Duodenal mucosa (tissue), 2 donors: ENCODE results near the gene TM9SF3.

Experiments
- H3K27ac ChIP-seq: one replicate; pipeline ENCODE4 v1.7.0; 2013; ENCODE audit warnings: low read depth, low read length
- H3K27me3 ChIP-seq, 2 donors: one replicate each; pipeline ENCODE4 v1.7.0; 2013; ENCODE audit warnings: low read length in 2 of 2, control low read depth in 1 of 2; ENCODE audit not compliant: insufficient read depth in 2 of 2, control insufficient read depth in 1 of 2
- H3K36me3 ChIP-seq, 2 donors: one replicate each; pipeline ENCODE4 v1.7.0; 2013; ENCODE audit warnings: low read length in 2 of 2, control low read depth in 1 of 2; ENCODE audit not compliant: insufficient read depth in 2 of 2, control insufficient read depth in 1 of 2
- H3K4me1 ChIP-seq, 2 donors: one replicate each; pipeline ENCODE4 v1.7.0; 2013; ENCODE audit warnings: low read length in 2 of 2, control low read depth in 1 of 2; ENCODE audit not compliant: insufficient read depth in 2 of 2, control insufficient read depth in 1 of 2
- H3K4me3 ChIP-seq, 2 donors: one replicate each; pipeline ENCODE4 v1.7.0; 2013; ENCODE audit warnings: low read length in 2 of 2, low read depth in 1 of 2
- H3K9ac ChIP-seq, 2 donors: one replicate each; pipeline ENCODE4 v1.7.0; 2013; ENCODE audit warnings: low read length in 2 of 2, low read depth in 1 of 2
- H3K9me3 ChIP-seq, 2 donors: one replicate each; pipeline ENCODE4 v1.7.0; 2013; ENCODE audit warnings: low read length in 2 of 2, control low read depth in 1 of 2; ENCODE audit not compliant: control insufficient read depth in 1 of 2

The TM9SF3 gene

GRCh38 chr10:96501985-96502384, 84.8 kb downstream of the TM9SF3 start:
- H3K4me1 ChIP-seq, result no peaks in the 10 kb centered on the region
- no peak overlapping the region for H3K27ac ChIP-seq
- H3K4me3 ChIP-seq, result no peak overlapping the region
- no peaks in the 10 kb centered on the region for H3K9me3 ChIP-seq
- H3K27me3 ChIP-seq, result peaks cover 0 to 5% of the 10 kb centered on the region in 2 donors
- no peak overlapping the region for H3K9ac ChIP-seq
- no peaks in the 10 kb centered on the region for H3K36me3 ChIP-seq

GRCh38 chr10:96500519-96500918, 86.3 kb downstream of the TM9SF3 start:
- H3K27ac ChIP-seq, result no peak overlapping the region
- no peak overlapping the region for H3K9ac ChIP-seq
- H3K27me3 ChIP-seq, result peaks cover 0 to 5% of the 10 kb centered on the region in 2 donors
- H3K4me1 ChIP-seq, result no peaks in the 10 kb centered on the region
- H3K4me3 ChIP-seq, result no peak overlapping the region
- H3K9me3 ChIP-seq, result no peaks in the 10 kb centered on the region
- no peaks in the 10 kb centered on the region for H3K36me3 ChIP-seq

- Histone ChIP-seq H3K36me3 (no peaks in the 10 kb centered on the region), H3K9ac (no peak overlapping the region), H3K27me3 (peaks cover 0 to 5% of the 10 kb centered on the region in 2 donors), H3K4me1 (no peaks in the 10 kb centered on the region), H3K4me3 (no peak overlapping the region), H3K9me3 (no peaks in the 10 kb centered on the region), H3K27ac (no peak overlapping the region)
Observed at GRCh38 chr10:96500050-96500449, 86.8 kb downstream of the TM9SF3 start.

- Histone ChIP-seq H3K27ac (no peak overlapping the region), H3K9ac (no peak overlapping the region), H3K4me1 (no peaks in the 10 kb centered on the region), H3K4me3 (no peak overlapping the region), H3K36me3 (no peaks in the 10 kb centered on the region), H3K27me3 (peaks cover 0 to 5% of the 10 kb centered on the region in 2 donors), H3K9me3 (no peaks in the 10 kb centered on the region)
Observed at GRCh38 chr10:96497391-96497790, 89.4 kb downstream of the TM9SF3 start.

- H3K9ac ChIP-seq, result no peak overlapping the region
- no peaks in the 10 kb centered on the region for H3K9me3 ChIP-seq
- H3K27me3 ChIP-seq, result peaks cover 0 to 5% of the 10 kb centered on the region in 2 donors
- H3K4me1 ChIP-seq, result no peaks in the 10 kb centered on the region
- no peak overlapping the region for H3K4me3 ChIP-seq
- no peaks in the 10 kb centered on the region for H3K36me3 ChIP-seq
- H3K27ac ChIP-seq, result no peak overlapping the region
Observed at GRCh38 chr10:96496281-96496925, 90.4 kb downstream of the TM9SF3 start.

- no peak overlapping the region for H3K27ac ChIP-seq
- H3K4me3 ChIP-seq, result no peak overlapping the region
- no peaks in the 10 kb centered on the region for H3K36me3 ChIP-seq
- H3K27me3 ChIP-seq, result peaks cover 0 to 5% of the 10 kb centered on the region in 2 donors
- H3K9me3 ChIP-seq, result no peaks in the 10 kb centered on the region
- H3K4me1 ChIP-seq, result no peaks in the 10 kb centered on the region
- no peak overlapping the region for H3K9ac ChIP-seq
Observed at GRCh38 chr10:96495544-96495943, 91.3 kb downstream of the TM9SF3 start.

GRCh38 chr10:96494694-96495093, 92.1 kb downstream of the TM9SF3 start:
- Histone ChIP-seq H3K4me3 (no peak overlapping the region), H3K9me3 (no peaks in the 10 kb centered on the region), H3K36me3 (no peaks in the 10 kb centered on the region), H3K9ac (no peak overlapping the region), H3K27me3 (peaks cover 0 to 5% of the 10 kb centered on the region in 2 donors), H3K27ac (no peak overlapping the region), H3K4me1 (no peaks in the 10 kb centered on the region)

GRCh38 chr10:96493871-96494525, 92.8 kb downstream of the TM9SF3 start:
- H3K36me3 ChIP-seq, result no peaks in the 10 kb centered on the region
- peaks cover 0 to 5% of the 10 kb centered on the region in 2 donors for H3K27me3 ChIP-seq
- H3K9me3 ChIP-seq, result no peaks in the 10 kb centered on the region
- H3K4me1 ChIP-seq, result no peaks in the 10 kb centered on the region
- H3K9ac ChIP-seq, result no peak overlapping the region
- H3K4me3 ChIP-seq, result no peak overlapping the region
- no peak overlapping the region for H3K27ac ChIP-seq

- H3K9me3 ChIP-seq, result no peaks in the 10 kb centered on the region
- H3K4me3 ChIP-seq, result no peak overlapping the region
- no peak overlapping the region for H3K27ac ChIP-seq
- no peaks in the 10 kb centered on the region for H3K4me1 ChIP-seq
- no peaks in the 10 kb centered on the region for H3K36me3 ChIP-seq
- H3K9ac ChIP-seq, result no peak overlapping the region
- no peaks in the 10 kb centered on the region for H3K27me3 ChIP-seq
Observed at GRCh38 chr10:96493254-96493653, 93.6 kb downstream of the TM9SF3 start.

- Histone ChIP-seq H3K36me3 (no peaks in the 10 kb centered on the region), H3K9me3 (no peaks in the 10 kb centered on the region), H3K9ac (no peak overlapping the region), H3K4me3 (no peak overlapping the region), H3K27ac (no peak overlapping the region), H3K4me1 (no peaks in the 10 kb centered on the region), H3K27me3 (no peaks in the 10 kb centered on the region)
Observed at GRCh38 chr10:96491303-96491702, 95.5 kb downstream of the TM9SF3 start.
